Muscle of leg (tissue), 11 donors: ENCODE measurements around the gene RNPEP. TPM values are rescaled to one million over a fixed set of nuclear protein-coding genes. Genes with fewer than 3 reads are reported as not detected.
"Not testable (repeated sequence)": the region's sequence is repeated elsewhere in the genome, so short reads cannot be mapped to it uniquely, and the experiment has no call there.

Experiments
- DNase-seq: peaks from one replicate; pipeline ENCODE4 v3.0.0; 2013
- H3K27ac ChIP-seq: one replicate; pipeline ENCODE4 v1.5.1; 2013; ENCODE audit warnings: mild to moderate bottlenecking, low read length, control low read depth
- H3K27me3 ChIP-seq: one replicate; pipeline ENCODE4 v1.6.1; 2013; ENCODE audit warnings: low read length; ENCODE audit not compliant: control insufficient read depth, insufficient read depth
- H3K36me3 ChIP-seq: one replicate; pipeline ENCODE4 v1.6.1; 2013; ENCODE audit warnings: low read length; ENCODE audit not compliant: control insufficient read depth, insufficient read depth
- H3K4me1 ChIP-seq: one replicate; pipeline ENCODE4 v1.6.1; 2013; ENCODE audit warnings: low read length; ENCODE audit not compliant: control insufficient read depth, insufficient read depth
- H3K4me3 ChIP-seq: one replicate; pipeline ENCODE4 v1.5.1; 2013; ENCODE audit warnings: low read length, control low read depth
- H3K9me3 ChIP-seq: replicated peaks from 2 replicates; pipeline ENCODE4 v1.6.1; 2013; ENCODE audit warnings: low read depth, low read length; ENCODE audit not compliant: control insufficient read depth
- WGBS: methylation state at CpG from one replicate; pipeline ENCODE4 v1.1.5; 2013; ENCODE audit warnings: missing lambda C conversion rate; ENCODE audit not compliant: insufficient coverage; 5-methylcytosine and 5-hydroxymethylcytosine counted together
- polyA plus RNA-seq, 8 donors: library from polyadenylated mRNA; unstranded; fragments of 120-200 nt; gene quantifications; one replicate each; pipeline versions ENCODE4 v1.2.1 to v1.2.3, GENCODE V29; 2013; ENCODE audit warnings: inconsistent platforms in 1 of 8, low replicate concordance in 1 of 8; ENCODE audit not compliant: insufficient read length in 8 of 8, insufficient read depth in 1 of 8
- total RNA-seq: library from RNA; stranded (reverse); fragments of 120-200 nt; gene quantifications from one replicate; pipeline ENCODE4 v1.2.4, GENCODE V29; 2013

Gene RNPEP
- total and polyA plus RNA-seq, 9 donors, result 15.3 to 29.9 (median 21.0) TPM

DNA sequence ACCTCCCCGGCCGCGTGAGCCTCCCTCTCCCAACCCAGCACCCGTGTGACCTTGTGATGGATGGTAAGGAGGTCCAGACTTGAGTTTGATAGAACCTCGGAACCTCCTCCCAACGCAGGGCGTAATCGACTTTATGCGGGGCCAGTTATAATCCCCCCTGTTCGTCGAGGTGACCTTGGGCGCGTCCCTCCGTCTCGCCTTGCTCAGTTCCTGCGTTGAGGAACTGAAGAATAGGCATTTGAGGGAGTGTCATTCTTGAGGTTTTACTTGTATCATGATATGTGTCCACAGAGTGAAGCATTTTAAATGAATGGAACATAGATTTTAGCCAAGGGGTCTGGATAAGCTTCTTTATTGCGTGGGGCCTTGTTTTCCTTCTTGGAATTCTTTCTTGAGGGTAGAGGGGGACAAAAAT lies 26.7 kb upstream of the RNPEP start:
- H3K4me1 ChIP-seq, result peaks cover 2% of the 10 kb centered on the region
- no peaks in the 10 kb centered on the region for H3K27me3 ChIP-seq
- peaks cover 24% of the 10 kb centered on the region for H3K36me3 ChIP-seq
- H3K9me3 ChIP-seq, result no peaks in the 10 kb centered on the region
- WGBS, result under 1% methylated on average over 11 of the region's 17 CpGs
- peak overlapping the region; percentile 86 for H3K27ac ChIP-seq
- DNase-seq, result no peak
- peak overlapping the region; percentile 90 for H3K4me3 ChIP-seq

DNA sequence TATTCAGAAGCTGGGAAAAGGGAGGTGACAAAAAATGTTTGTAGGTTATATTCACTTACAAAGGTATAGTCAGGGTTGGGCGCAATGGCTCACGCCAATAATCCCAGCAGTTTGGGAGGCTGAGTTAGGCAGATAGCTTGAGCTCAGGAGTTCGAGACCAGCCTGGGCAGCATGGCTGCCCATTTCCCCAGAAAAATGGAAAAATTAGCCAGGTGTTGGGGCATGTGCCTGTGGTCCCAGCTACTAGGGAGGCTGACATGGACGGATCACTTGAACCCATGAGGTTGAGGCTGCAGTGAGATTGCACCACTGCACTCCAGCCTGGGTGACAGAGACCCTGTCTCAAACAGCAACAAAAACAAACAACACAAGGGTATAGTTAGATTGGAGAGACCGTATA lies 24.1 kb upstream of the RNPEP start:
- Histone ChIP-seq H3K27me3 (no peaks in the 10 kb centered on the region), H3K9me3 (no peaks in the 10 kb centered on the region), H3K27ac (no peak overlapping the region), H3K4me1 (peaks cover 2% of the 10 kb centered on the region), H3K4me3 (no peak overlapping the region), H3K36me3 (peaks cover 36% of the 10 kb centered on the region)
- 81% methylated on average over 3 of the region's 5 CpGs for WGBS
- DNase-seq, result no peak

DNA sequence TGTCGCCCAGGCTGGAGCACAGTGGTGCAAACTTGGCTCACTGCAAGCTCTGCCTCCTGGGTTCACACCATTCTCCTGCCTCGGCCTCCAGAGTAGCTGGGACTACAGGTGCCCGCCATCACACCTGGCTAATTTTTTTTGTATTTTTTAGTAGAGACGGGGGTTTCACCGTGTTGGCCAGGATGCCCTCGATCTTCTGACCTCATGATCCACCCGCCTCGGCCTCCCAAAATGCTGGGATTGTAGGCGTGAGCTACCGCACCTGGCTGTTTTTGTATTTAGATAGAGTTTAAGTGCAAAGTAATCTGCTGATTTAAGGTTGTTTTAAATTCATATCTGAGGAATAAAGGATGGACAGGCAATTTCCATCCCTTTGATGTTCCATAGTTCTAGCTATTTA lies 20.1 kb upstream of the RNPEP start:
- 90% methylated on average over 5 of the region's 10 CpGs for WGBS
- H3K4me1 ChIP-seq, H3K4me3 ChIP-seq, H3K27ac ChIP-seq, H3K27me3 ChIP-seq, H3K9me3 ChIP-seq, DNase-seq: not testable (repeated sequence)
- peaks cover 56% of the 10 kb centered on the region for H3K36me3 ChIP-seq

DNA sequence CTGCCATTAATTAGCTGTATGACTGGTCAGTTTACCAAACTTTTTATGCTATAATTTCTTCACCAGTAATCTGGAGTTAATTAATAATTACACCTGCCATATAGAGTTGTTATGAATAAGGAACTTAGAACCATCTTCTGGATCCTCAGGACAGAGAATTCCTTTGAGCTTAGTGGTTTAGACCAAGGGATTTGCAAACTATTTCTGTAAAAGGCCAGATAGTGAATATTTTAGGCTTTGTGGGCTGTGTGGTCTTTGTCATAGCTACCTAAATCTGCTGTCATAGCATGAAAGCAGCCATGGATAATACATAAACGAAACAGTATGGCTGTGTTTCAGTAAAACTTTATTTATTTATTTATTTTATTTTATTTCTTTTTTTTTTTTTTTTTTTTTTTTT lies 18.2 kb upstream of the RNPEP start:
- no peak for DNase-seq
- Histone ChIP-seq H3K36me3 (peaks cover 53% of the 10 kb centered on the region), H3K9me3 (no peaks in the 10 kb centered on the region), H3K4me3 (no peak overlapping the region), H3K27me3 (no peaks in the 10 kb centered on the region), H3K4me1 (no peaks in the 10 kb centered on the region), H3K27ac (no peak overlapping the region)
- WGBS, result no CpG with 5 or more reads among the region's 1 CpG

DNA sequence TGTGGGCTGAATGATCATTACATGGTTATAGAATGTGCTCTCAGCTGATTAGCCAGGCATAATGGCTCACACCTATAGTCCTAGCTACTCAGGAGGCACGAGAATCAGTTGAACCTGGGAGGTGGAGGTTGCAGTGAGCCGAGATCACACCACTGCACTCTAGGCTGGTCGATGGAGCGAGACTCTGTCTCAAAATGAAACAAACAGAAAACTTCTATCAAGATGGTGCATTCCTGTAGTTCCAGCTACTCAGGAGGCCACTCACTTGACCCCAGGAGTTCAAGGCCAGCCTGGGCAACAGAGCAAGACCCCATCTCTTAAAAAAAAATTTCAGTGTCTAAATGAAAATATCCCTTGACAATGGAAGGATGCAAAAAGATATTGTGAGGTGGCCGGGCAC lies 16.3 kb upstream of the RNPEP start:
- no peak overlapping the region for H3K4me3 ChIP-seq
- H3K27ac ChIP-seq, result no peak overlapping the region
- 85% methylated on average over 3 of the region's 5 CpGs for WGBS
- H3K9me3 ChIP-seq, result no peaks in the 10 kb centered on the region
- H3K4me1 ChIP-seq, result no peaks in the 10 kb centered on the region
- H3K36me3 ChIP-seq, result peaks cover 43% of the 10 kb centered on the region
- DNase-seq, result no peak
- H3K27me3 ChIP-seq, result no peaks in the 10 kb centered on the region

DNA sequence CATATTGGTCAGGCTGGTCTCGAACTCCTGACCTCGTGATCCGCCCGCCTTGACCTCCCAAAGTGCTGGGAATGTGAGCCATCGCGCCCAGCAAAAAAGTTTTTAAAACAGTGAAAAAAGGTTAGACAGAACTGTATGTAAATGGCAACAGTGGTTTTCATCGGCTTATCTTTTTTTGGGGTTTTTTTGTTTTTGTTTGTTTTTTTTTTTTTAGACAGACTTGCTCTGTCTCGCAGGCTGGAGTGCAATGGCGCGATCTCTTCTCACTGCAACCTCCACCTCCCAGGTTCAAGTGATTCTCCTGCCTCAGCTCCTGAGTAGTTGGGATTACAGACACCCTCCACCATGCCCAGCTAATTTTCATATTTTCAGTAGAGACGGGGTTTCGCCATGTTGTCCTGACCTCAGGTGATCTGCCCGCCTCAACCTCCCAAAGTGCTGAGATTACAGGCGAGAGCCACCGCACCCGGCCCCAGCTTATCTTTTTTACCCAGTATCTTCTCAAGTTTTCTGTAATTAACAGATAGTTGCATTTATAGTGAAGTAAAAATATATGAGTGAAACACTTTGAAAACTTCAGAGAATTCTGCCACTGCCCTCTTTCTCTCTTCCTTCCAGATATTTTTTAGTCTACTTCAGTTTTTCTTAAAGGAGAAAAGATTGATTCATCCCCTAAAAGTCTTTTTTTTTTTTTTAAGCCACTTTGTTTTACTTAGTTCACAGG lies 14.1 kb upstream of the RNPEP start:
- H3K27ac ChIP-seq, result no peak overlapping the region
- peaks cover 2% of the 10 kb centered on the region for H3K4me1 ChIP-seq
- no peak for DNase-seq
- no peak overlapping the region for H3K4me3 ChIP-seq
- WGBS, result 93% methylated on average over 4 of the region's 16 CpGs
- H3K27me3 ChIP-seq, result no peaks in the 10 kb centered on the region
- H3K9me3 ChIP-seq, result no peaks in the 10 kb centered on the region
- peaks cover 35% of the 10 kb centered on the region for H3K36me3 ChIP-seq

DNA sequence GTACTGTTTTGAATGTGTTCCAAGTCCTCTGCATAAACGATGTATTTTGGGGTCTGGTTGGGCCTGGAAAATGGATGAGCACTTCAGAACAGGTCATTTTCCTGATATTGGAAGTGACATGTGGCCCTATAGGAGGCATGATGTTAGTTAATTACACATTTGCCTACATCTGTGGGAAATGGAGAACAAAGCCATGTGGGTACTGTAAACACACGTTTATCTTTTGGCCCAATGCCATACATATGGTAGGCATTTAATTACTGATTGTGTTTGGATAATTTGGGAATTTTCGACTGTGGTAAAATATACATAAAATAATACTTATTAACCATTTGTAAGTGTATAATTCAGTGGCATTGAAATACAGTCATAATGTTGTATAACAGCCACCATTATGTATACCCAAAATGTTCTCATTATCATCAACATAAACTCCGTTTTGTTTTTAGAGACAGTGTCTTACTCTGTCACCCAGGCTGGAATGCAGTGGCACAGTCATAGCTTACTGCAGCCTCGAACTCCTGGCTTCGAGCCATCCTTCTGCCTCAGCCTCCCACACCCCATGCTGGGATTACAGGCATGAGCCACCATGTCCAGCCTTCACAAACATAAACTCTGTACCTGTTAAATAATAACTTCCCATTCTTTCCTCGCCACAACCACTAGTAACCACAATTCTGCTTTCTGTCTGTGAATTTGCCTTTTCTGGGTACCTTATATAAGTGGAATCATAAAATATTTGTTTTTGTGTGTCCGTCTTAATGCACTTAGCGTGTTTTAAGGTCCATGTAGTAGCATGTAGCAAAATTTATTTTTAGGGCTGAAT lies 11.9 kb upstream of the RNPEP start:
- no peak for DNase-seq
- WGBS, result 60% methylated on average over 4 of the region's 9 CpGs
- Histone ChIP-seq H3K4me1 (peaks cover 2% of the 10 kb centered on the region), H3K9me3 (no peaks in the 10 kb centered on the region), H3K4me3 (no peak overlapping the region), H3K27ac (no peak overlapping the region), H3K27me3 (no peaks in the 10 kb centered on the region), H3K36me3 (peaks cover 18% of the 10 kb centered on the region)

DNA sequence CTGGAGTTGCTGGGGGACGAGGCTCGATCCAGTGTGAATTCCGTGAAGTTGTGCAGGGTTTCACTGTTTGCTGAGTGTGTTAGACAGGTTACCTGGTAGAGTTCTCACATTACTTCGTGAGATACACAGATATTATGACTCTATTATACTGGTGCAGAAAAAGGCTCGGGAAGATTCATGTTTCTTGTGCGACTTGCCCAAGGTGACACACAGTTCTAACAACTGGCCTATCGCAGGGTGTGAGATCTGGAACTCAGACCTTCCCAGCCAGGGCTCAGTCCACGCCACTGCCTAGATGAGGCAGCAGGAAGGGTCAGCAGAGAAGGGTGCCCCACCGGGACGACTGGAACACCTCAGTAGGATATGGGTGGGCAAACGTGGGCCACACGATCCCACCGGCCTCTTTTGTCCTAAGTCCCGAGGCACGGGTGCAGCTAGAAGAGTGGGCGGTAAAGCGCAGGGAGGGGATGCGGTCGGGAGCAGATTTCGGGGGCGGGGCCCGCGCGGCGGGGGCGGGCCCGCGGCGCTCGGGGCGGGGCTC lies 296 bp upstream of the RNPEP start:
- H3K36me3 ChIP-seq, result no peaks in the 10 kb centered on the region
- H3K27ac ChIP-seq, result peak overlapping the region; percentile 62
- 4% methylated on average over 29 of the region's 31 CpGs for WGBS
- H3K4me1 ChIP-seq, result peaks cover 3% of the 10 kb centered on the region
- peak overlapping the region; percentile 76 for H3K4me3 ChIP-seq
- DNase-seq, result peak; percentile 80
- H3K27me3 ChIP-seq, result no peaks in the 10 kb centered on the region
- no peaks in the 10 kb centered on the region for H3K9me3 ChIP-seq

DNA sequence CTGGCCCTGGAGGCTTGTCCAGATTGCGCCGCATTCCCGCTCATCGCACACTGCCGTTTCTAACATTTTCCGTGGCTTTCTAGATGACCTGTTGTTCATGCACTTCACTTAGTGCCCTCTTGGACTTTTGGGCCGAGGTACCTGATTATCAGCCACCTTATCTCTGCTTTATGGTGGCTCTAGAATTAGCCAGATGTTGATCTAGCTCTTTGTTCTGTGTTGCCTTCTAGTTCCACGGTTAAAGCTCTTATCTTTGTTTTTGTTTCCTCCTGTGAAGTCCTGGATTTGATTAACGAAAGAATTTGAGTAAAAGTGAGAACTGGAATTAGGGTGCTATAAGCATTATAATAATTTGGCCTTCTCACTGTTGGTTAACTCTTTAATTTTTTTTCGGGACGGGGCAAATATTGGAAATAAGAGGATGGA lies 945 bp downstream of the RNPEP start:
- H3K4me1 ChIP-seq, result peaks cover 3% of the 10 kb centered on the region
- no peaks in the 10 kb centered on the region for H3K27me3 ChIP-seq
- WGBS, result 1% methylated on average over 7 of the region's 11 CpGs
- no peak for DNase-seq
- no peaks in the 10 kb centered on the region for H3K9me3 ChIP-seq
- H3K36me3 ChIP-seq, result peaks cover under 1% of the 10 kb centered on the region
- peak overlapping the region; percentile 76 for H3K4me3 ChIP-seq
- H3K27ac ChIP-seq, result peak overlapping the region; percentile 81

DNA sequence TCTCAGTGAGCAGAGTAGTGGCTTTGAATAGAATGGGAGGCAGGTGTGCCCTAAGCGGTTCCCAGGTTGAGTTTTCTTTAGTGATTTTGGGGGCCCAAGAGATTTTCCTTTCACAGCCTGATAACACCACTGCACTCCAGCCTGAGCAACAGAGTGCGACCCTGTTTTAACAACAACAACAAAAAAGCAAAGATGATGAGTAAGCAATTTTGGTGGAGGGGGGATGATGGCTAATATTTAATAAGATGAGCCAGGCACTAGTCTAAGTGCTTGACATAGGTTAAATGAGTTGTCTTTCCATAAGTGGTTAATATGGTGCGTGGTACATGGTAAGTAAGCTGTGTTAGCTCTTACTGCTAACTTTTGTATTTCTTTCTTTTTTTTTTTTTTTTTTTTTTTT lies 2.0 kb downstream of the RNPEP start:
- WGBS, result no CpG with 5 or more reads among the region's 3 CpGs
- peaks cover 3% of the 10 kb centered on the region for H3K4me1 ChIP-seq

More for the DNA sequence above, 2.0 kb downstream of the RNPEP start:
- no peaks in the 10 kb centered on the region for H3K9me3 ChIP-seq
- no peaks in the 10 kb centered on the region for H3K27me3 ChIP-seq
- H3K36me3 ChIP-seq, result peaks cover 11% of the 10 kb centered on the region
- no peak overlapping the region for H3K27ac ChIP-seq
- DNase-seq, result no peak
- no peak overlapping the region for H3K4me3 ChIP-seq
